K562 (cell line): Measurements from ENCODE around the gene HIVEP3. TPM values are rescaled to one million over a fixed set of nuclear protein-coding genes. Genes with fewer than 3 reads are reported as not detected.

Source experiments
- E2F3 ChIP-seq: fragments of 250-450 bp; sonication (Bioruptor Pico); IDR thresholded peaks from 2 replicates; pipeline ENCODE4 v1.4.0; 2020; ENCODE audit warnings: mild to moderate bottlenecking
- EZH2 ChIP-seq: IDR thresholded peaks from 2 replicates; pipeline ENCODE4 v1.6.1; 2012; ENCODE audit warnings: low read depth, mild to moderate bottlenecking, inconsistent platforms, low read length, borderline replicate concordance
- HDAC2 ChIP-seq: fragments of 450-650 bp; IDR thresholded peaks from 2 replicates; pipeline ENCODE4 v1.6.1; 2016; ENCODE audit warnings: mild to moderate bottlenecking
- HDGF ChIP-seq: fragments of 450-650 bp; IDR thresholded peaks from 2 replicates; pipeline ENCODE4 v1.6.1; 2016
- HOXB6 ChIP-seq: fragments of 250-450 bp; sonication (Bioruptor Pico); IDR thresholded peaks from 2 replicates; pipeline ENCODE4 v1.5.1; 2022; ENCODE audit warnings: mild to moderate bottlenecking, borderline replicate concordance
- MAFG ChIP-seq: fragments of 450-650 bp; conservative IDR thresholded peaks from 2 replicates; pipeline ENCODE4 v1.6.1; 2016; ENCODE audit warnings: missing genetic modification characterization, missing compliant biosample characterization
- NEUROD1 ChIP-seq: fragments of 150-350 bp; IDR thresholded peaks from 2 replicates; pipeline ENCODE4 v1.6.1; 2014; ENCODE audit warnings: borderline replicate concordance, low read length, low read depth; ENCODE audit not compliant: partially characterized antibody
- NFIC ChIP-seq: fragments of 450-650 bp; IDR thresholded peaks from 2 replicates; pipeline ENCODE4 v1.6.1; 2017; ENCODE audit warnings: mild to moderate bottlenecking, inconsistent platforms
- POLR2G ChIP-seq: fragments of 200-400 bp; formaldehyde crosslinking; IDR thresholded peaks from 2 replicates; pipeline ENCODE4 v1.6.1; 2017; ENCODE audit warnings: low read depth, mild to moderate bottlenecking, antibody characterized with exemption, low read length, moderate library complexity
- PPARD ChIP-seq: fragments of 250-450 bp; sonication (Bioruptor Pico); IDR thresholded peaks from 2 replicates; pipeline ENCODE4 v1.8.0; 2022; ENCODE audit warnings: inconsistent platforms, mild to moderate bottlenecking, moderate library complexity
- PTRF ChIP-seq: fragments of 450-650 bp; IDR thresholded peaks from 2 replicates; pipeline ENCODE4 v1.6.1; 2016; ENCODE audit warnings: mild to moderate bottlenecking, missing genetic modification characterization, missing compliant biosample characterization
- SMARCB1 ChIP-seq: IDR thresholded peaks from 2 replicates; pipeline ENCODE4 v1.6.1; 2011; ENCODE audit warnings: improper control_type of control experiment, low read depth; ENCODE audit not compliant: insufficient read length
- TAF7 ChIP-seq: fragments of 450-650 bp; IDR thresholded peaks from 2 replicates; pipeline ENCODE4 v1.6.1; 2016; ENCODE audit warnings: missing genetic modification characterization, missing compliant biosample characterization
- TGIF2 ChIP-seq: sonication (generic); formaldehyde crosslinking; IDR thresholded peaks from 2 replicates; pipeline ENCODE4 v1.8.1; 2022; ENCODE audit warnings: mild to moderate bottlenecking, missing genetic modification reagents, moderate library complexity
- ZNF311 ChIP-seq: fragments of 250-450 bp; sonication (Bioruptor Pico); IDR thresholded peaks from 2 replicates; pipeline ENCODE4 v1.4.0; 2020; ENCODE audit warnings: mild to moderate bottlenecking, moderate library complexity
- ZNF717 ChIP-seq: fragments of 250-450 bp; sonication (Bioruptor Pico); IDR thresholded peaks from 2 replicates; pipeline ENCODE4 v1.5.0; 2021
- polyA plus RNA-seq, 8 experiments: library from polyadenylated mRNA; depleted of rRNA in 4 of 8; stranded (reverse) in 5 of 8; unstranded in 3 of 8; fragments of >200 nt; fragmentation: Nextera tagmentation in 2 of 8; fragmentation: Illumina TruSeq in 1 of 8; extraction: Ambion mirVana in 2 of 8; extraction: Trizol in 1 of 8; gene quantifications; 2 replicates each; pipeline versions ENCODE4 v1.2.1 to v1.2.3, GENCODE V29; 2011 to 2014; ENCODE audit warnings: inconsistent platforms in 1 of 8, missing spikeins in 1 of 8
- total RNA-seq, 7 experiments: library from RNA; depleted of rRNA in 6 of 7; stranded (reverse); fragments of >200 nt in 6 of 7; fragmentation: Illumina TruSeq in 2 of 7; extraction: Trizol in 2 of 7; gene quantifications; 2 replicates each; pipeline versions ENCODE4 v1.2.1 to v1.2.3, GENCODE V29; 2011 to 2021; ENCODE audit warnings: low replicate concordance in 1 of 7
- TF ChIP-seq, protein P1 (sequence below): sonication (generic); formaldehyde crosslinking; IDR thresholded peaks from 2 replicates; pipeline ENCODE4 v1.8.0; 2022; ENCODE audit warnings: mild to moderate bottlenecking, missing genetic modification reagents
- TF ChIP-seq, protein P2 (sequence below), 2 experiments: fragments of 250-450 bp in 1 of 2; fragments of 450-650 bp in 1 of 2; sonication (Bioruptor Pico) in 1 of 2; IDR thresholded peaks; 2 replicates each; pipeline versions ENCODE4 v1.6.1 to v1.8.0; 2016 to 2021; ENCODE audit warnings: mild to moderate bottlenecking in 2 of 2, moderate library complexity in 2 of 2, missing compliant biosample characterization in 1 of 2, missing genetic modification characterization in 1 of 2
- TF ChIP-seq, protein P3 (sequence below): sonication (generic); formaldehyde crosslinking; IDR thresholded peaks from 2 replicates; pipeline ENCODE4 v1.8.0; 2023; ENCODE audit warnings: mild to moderate bottlenecking, missing genetic modification reagents
- TF ChIP-seq, protein P4 (sequence below), 2 experiments: fragments of 200-800 bp in 1 of 2; sonication (Bioruptor generic) in 1 of 2; sonication (generic) in 1 of 2; formaldehyde crosslinking in 1 of 2; IDR thresholded peaks in 1 of 2; conservative IDR thresholded peaks in 1 of 2; 2 replicates each; pipeline versions ENCODE4 v1.5.0 to v1.6.1; 2016 to 2020; ENCODE audit warnings: missing compliant biosample characterization in 1 of 2, missing genetic modification characterization in 1 of 2, missing genetic modification reagents in 1 of 2
- TF ChIP-seq, protein P5 (sequence below): fragments of 450-650 bp; conservative IDR thresholded peaks from 2 replicates; pipeline ENCODE4 v1.6.1; 2016; ENCODE audit warnings: missing genetic modification characterization, low read depth, mild to moderate bottlenecking, control low read depth, missing compliant biosample characterization

Gene HIVEP3
- total and polyA plus RNA-seq, 9 of the 15 experiments (the other 6 are each of a cell fraction or from before 2014, with no cell fraction given), result 0.09 to 0.58 (median 0.34) TPM; not detected in 1

DNA sequence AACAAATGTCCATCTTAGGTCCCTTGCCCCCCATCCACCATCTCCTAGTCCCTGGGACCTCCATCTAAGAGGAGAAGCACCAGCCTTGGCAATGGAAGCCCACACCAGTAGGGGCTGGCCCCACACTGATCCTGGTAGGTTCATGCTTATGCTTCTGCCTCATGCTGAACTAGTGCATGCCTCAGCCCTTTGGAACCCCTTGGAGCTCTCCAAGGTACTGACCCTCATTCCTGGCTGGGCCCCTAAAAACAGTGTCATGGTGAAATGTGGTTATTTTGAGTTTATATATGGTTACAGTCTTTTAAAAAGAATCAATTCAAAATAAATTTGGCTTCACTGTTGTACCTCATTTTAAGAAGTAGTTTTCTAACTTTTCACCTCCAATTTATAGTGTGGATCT lies 108.3 kb downstream of the HIVEP3 start (continued):
- TF ChIP-seq TGIF2 (CRISPR knock-in tag) (no peak), NFIC (no peak), PPARD (no peak), E2F3 (no peak), EZH2 (no peak), SMARCB1 (no peak), HDAC2 (0 out of 2 replicates have a peak, but pooled peaks have one; percentile 29), NEUROD1 (no peak), ZNF717 (CRISPR knock-in tag) (no peak), POLR2G (no peak), ZNF311 (CRISPR knock-in tag) (no peak), MAFG (tag) (no peak), HDGF (no peak), HOXB6 (CRISPR knock-in tag) (no peak), TAF7 (tag) (no peak), PTRF (tag) (no peak)
- TF ChIP-seq, protein P1, sequence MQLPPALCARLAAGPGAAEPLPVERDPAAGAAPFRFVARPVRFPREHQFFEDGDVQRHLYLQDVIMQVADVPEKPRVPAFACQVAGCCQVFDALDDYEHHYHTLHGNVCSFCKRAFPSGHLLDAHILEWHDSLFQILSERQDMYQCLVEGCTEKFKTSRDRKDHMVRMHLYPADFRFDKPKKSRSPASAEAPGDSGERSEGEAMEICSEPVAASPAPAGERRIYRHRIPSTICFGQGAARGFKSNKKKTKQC (CRISPR knock-in tag), result no peak
- TF ChIP-seq, protein P2, sequence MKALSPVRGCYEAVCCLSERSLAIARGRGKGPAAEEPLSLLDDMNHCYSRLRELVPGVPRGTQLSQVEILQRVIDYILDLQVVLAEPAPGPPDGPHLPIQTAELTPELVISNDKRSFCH (CRISPR knock-in tag; IDR thresholded peaks at IDR 0.05), result no peak
- TF ChIP-seq, protein P2 (tag; IDR thresholded peaks at IDR 0.05), result no peak
- TF ChIP-seq, protein P3, sequence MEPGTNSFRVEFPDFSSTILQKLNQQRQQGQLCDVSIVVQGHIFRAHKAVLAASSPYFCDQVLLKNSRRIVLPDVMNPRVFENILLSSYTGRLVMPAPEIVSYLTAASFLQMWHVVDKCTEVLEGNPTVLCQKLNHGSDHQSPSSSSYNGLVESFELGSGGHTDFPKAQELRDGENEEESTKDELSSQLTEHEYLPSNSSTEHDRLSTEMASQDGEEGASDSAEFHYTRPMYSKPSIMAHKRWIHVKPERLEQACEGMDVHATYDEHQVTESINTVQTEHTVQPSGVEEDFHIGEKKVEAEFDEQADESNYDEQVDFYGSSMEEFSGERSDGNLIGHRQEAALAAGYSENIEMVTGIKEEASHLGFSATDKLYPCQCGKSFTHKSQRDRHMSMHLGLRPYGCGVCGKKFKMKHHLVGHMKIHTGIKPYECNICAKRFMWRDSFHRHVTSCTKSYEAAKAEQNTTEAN (CRISPR knock-in tag), result no peak
- TF ChIP-seq, protein P4, sequence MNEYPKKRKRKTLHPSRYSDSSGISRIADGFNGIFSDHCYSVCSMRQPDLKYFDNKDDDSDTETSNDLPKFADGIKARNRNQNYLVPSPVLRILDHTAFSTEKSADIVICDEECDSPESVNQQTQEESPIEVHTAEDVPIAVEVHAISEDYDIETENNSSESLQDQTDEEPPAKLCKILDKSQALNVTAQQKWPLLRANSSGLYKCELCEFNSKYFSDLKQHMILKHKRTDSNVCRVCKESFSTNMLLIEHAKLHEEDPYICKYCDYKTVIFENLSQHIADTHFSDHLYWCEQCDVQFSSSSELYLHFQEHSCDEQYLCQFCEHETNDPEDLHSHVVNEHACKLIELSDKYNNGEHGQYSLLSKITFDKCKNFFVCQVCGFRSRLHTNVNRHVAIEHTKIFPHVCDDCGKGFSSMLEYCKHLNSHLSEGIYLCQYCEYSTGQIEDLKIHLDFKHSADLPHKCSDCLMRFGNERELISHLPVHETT (CRISPR knock-in tag; conservative IDR thresholded peaks at IDR 0.05 in 1 of 2, IDR thresholded peaks at IDR 0.05 in 1 of 2), result no peak
- TF ChIP-seq, protein P5, sequence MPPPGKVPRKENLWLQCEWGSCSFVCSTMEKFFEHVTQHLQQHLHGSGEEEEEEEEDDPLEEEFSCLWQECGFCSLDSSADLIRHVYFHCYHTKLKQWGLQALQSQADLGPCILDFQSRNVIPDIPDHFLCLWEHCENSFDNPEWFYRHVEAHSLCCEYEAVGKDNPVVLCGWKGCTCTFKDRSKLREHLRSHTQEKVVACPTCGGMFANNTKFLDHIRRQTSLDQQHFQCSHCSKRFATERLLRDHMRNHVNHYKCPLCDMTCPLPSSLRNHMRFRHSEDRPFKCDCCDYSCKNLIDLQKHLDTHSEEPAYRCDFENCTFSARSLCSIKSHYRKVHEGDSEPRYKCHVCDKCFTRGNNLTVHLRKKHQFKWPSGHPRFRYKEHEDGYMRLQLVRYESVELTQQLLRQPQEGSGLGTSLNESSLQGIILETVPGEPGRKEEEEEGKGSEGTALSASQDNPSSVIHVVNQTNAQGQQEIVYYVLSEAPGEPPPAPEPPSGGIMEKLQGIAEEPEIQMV, result no peak
